Measurements from ENCODE around the gene EIF4G3.

EIF4G3 gene

GRCh38 chr1:20962576-20963258 is 214.0 kb downstream of the EIF4G3 start:
- Histone ChIP-seq H3K27me3 (ENCODE audit: control insufficient read depth in 1 of 2, insufficient read depth in 1 of 2, low read length in 2 of 2) (no peaks in the 10 kb centered on the region), H4K91ac (ENCODE audit: low read length) (no peak overlapping the region), H3K9me3 (ENCODE audit: control insufficient read depth, low read length) (no peaks in the 10 kb centered on the region), H3K79me1 (replicated peaks; ENCODE audit: low read length, poor library complexity, severe bottlenecking) (peaks cover 13% of the 10 kb centered on the region), H3K27ac (ENCODE audit: low read length, poor library complexity, severe bottlenecking) (no peak overlapping the region), H3K4ac (ENCODE audit: low read depth in 1 of 2, low read length in 2 of 2) (no peak overlapping the region), H3K14ac (ENCODE audit: low read length in 2 of 2) (no peak overlapping the region), H2BK5ac (ENCODE audit: low read depth, low read length, poor library complexity, severe bottlenecking) (no peak overlapping the region), H2BK12ac (ENCODE audit: low read length in 2 of 2) (no peak overlapping the region), H2AFZ (ENCODE audit: low read depth, low read length) (no peak overlapping the region), H3K4me3 (ENCODE audit: insufficient read depth in 1 of 2, low read depth in 1 of 2, low read length in 2 of 2) (no peak overlapping the region), H4K8ac (ENCODE audit: low read length) (no peak overlapping the region), H3K9ac (ENCODE audit: low read length) (no peak overlapping the region), H3K18ac (ENCODE audit: low read depth in 1 of 2, low read length in 2 of 2) (no peak overlapping the region), H3K23ac (ENCODE audit: low read length in 2 of 2) (no peak overlapping the region), H3K4me1 (ENCODE audit: control insufficient read depth, insufficient read depth, low read depth, low read length) (no peaks in the 10 kb centered on the region), H3K4me2 (ENCODE audit: low read length, poor library complexity, severe bottlenecking) (no peak overlapping the region), H3K36me3 (ENCODE audit: control insufficient read depth in 1 of 2, insufficient read depth in 2 of 2, low read depth in 1 of 2, low read length in 2 of 2) (peaks cover 3 to 45% of the 10 kb centered on the region in 2 experiments), H2BK15ac (ENCODE audit: low read depth, poor library complexity, severe bottlenecking) (no peak overlapping the region), H2BK120ac (ENCODE audit: low read depth, low read length) (no peak overlapping the region), H2AK5ac (ENCODE audit: low read length, severe bottlenecking) (no peak overlapping the region)
- DNase-seq: no peak
- whole genome bisulfite sequencing: no CpG with 5 or more reads among the region's 2 CpGs

GRCh38 chr1:20958430-20958829 is 218.3 kb downstream of the EIF4G3 start:
- Histone ChIP-seq H2BK5ac (ENCODE audit: low read depth, low read length, poor library complexity, severe bottlenecking) (no peak overlapping the region), H2BK12ac (ENCODE audit: low read length in 2 of 2) (no peak overlapping the region), H2AK5ac (ENCODE audit: low read length, severe bottlenecking) (no peak overlapping the region), H4K91ac (ENCODE audit: low read length) (no peak overlapping the region), H3K27me3 (ENCODE audit: control insufficient read depth in 1 of 2, insufficient read depth in 1 of 2, low read length in 2 of 2) (no peaks in the 10 kb centered on the region), H3K14ac (ENCODE audit: low read length in 2 of 2) (no peak overlapping the region), H4K8ac (ENCODE audit: low read length) (no peak overlapping the region), H3K9ac (ENCODE audit: low read length) (no peak overlapping the region), H3K4me1 (ENCODE audit: control insufficient read depth, insufficient read depth, low read depth, low read length) (no peaks in the 10 kb centered on the region), H3K79me1 (replicated peaks; ENCODE audit: low read length, poor library complexity, severe bottlenecking) (peaks cover 13% of the 10 kb centered on the region), H3K4ac (ENCODE audit: low read depth in 1 of 2, low read length in 2 of 2) (no peak overlapping the region), H2AFZ (ENCODE audit: low read depth, low read length) (no peak overlapping the region), H2BK120ac (ENCODE audit: low read depth, low read length) (no peak overlapping the region), H3K18ac (ENCODE audit: low read depth in 1 of 2, low read length in 2 of 2) (no peak overlapping the region), H3K23ac (ENCODE audit: low read length in 2 of 2) (no peak overlapping the region), H3K4me2 (ENCODE audit: low read length, poor library complexity, severe bottlenecking) (no peak overlapping the region), H3K36me3 (ENCODE audit: control insufficient read depth in 1 of 2, insufficient read depth in 2 of 2, low read depth in 1 of 2, low read length in 2 of 2) (peaks cover 3 to 21% of the 10 kb centered on the region in 2 experiments), H2BK15ac (ENCODE audit: low read depth, poor library complexity, severe bottlenecking) (no peak overlapping the region), H3K9me3 (ENCODE audit: control insufficient read depth, low read length) (no peaks in the 10 kb centered on the region), H3K4me3 (ENCODE audit: insufficient read depth in 1 of 2, low read depth in 1 of 2, low read length in 2 of 2) (no peak overlapping the region), H3K27ac (ENCODE audit: low read length, poor library complexity, severe bottlenecking) (no peak overlapping the region)
- WGBS: no CpG with 5 or more reads among the region's 1 CpG
- DNase-seq: no peak

GRCh38 chr1:20956272-20956671 is 220.4 kb downstream of the EIF4G3 start:
- Histone ChIP-seq H3K23ac (ENCODE audit: low read length in 2 of 2) (no peak overlapping the region), H3K18ac (ENCODE audit: low read depth in 1 of 2, low read length in 2 of 2) (no peak overlapping the region), H4K8ac (ENCODE audit: low read length) (no peak overlapping the region), H2BK15ac (ENCODE audit: low read depth, poor library complexity, severe bottlenecking) (no peak overlapping the region), H3K27me3 (ENCODE audit: control insufficient read depth in 1 of 2, insufficient read depth in 1 of 2, low read length in 2 of 2) (no peaks in the 10 kb centered on the region), H3K79me1 (replicated peaks; ENCODE audit: low read length, poor library complexity, severe bottlenecking) (peaks cover 10% of the 10 kb centered on the region), H3K36me3 (ENCODE audit: control insufficient read depth in 1 of 2, insufficient read depth in 2 of 2, low read depth in 1 of 2, low read length in 2 of 2) (peaks cover 3 to 16% of the 10 kb centered on the region in 2 experiments), H2BK12ac (ENCODE audit: low read length in 2 of 2) (no peak overlapping the region), H3K4me1 (ENCODE audit: control insufficient read depth, insufficient read depth, low read depth, low read length) (no peaks in the 10 kb centered on the region), H3K9ac (ENCODE audit: low read length) (no peak overlapping the region), H2BK5ac (ENCODE audit: low read depth, low read length, poor library complexity, severe bottlenecking) (no peak overlapping the region), H3K27ac (ENCODE audit: low read length, poor library complexity, severe bottlenecking) (no peak overlapping the region), H3K14ac (ENCODE audit: low read length in 2 of 2) (no peak overlapping the region), H2AFZ (ENCODE audit: low read depth, low read length) (no peak overlapping the region), H3K4me2 (ENCODE audit: low read length, poor library complexity, severe bottlenecking) (no peak overlapping the region), H2BK120ac (ENCODE audit: low read depth, low read length) (no peak overlapping the region), H3K9me3 (ENCODE audit: control insufficient read depth, low read length) (no peaks in the 10 kb centered on the region), H3K4me3 (ENCODE audit: insufficient read depth in 1 of 2, low read depth in 1 of 2, low read length in 2 of 2) (no peak overlapping the region), H4K91ac (ENCODE audit: low read length) (no peak overlapping the region), H2AK5ac (ENCODE audit: low read length, severe bottlenecking) (no peak overlapping the region), H3K4ac (ENCODE audit: low read depth in 1 of 2, low read length in 2 of 2) (no peak overlapping the region)
- whole genome bisulfite sequencing: 93% methylated on average over 1 of the region's 1 CpG
- DNase-seq: no peak

- H3K4ac ChIP-seq (ENCODE audit: low read depth in 1 of 2, low read length in 2 of 2): no peak overlapping the region
- no peak overlapping the region for H3K14ac ChIP-seq (ENCODE audit: low read length in 2 of 2)
- peaks cover 3 to 38% of the 10 kb centered on the region in 2 experiments for H3K36me3 ChIP-seq (ENCODE audit: control insufficient read depth in 1 of 2, insufficient read depth in 2 of 2, low read depth in 1 of 2, low read length in 2 of 2)
- no peak for DNase-seq
- WGBS: 100% methylated on average over 2 of the region's 3 CpGs
- no peak overlapping the region for H2BK15ac ChIP-seq (ENCODE audit: low read depth, poor library complexity, severe bottlenecking)
- no peak overlapping the region for H3K23ac ChIP-seq (ENCODE audit: low read length in 2 of 2)
- H3K27me3 ChIP-seq (ENCODE audit: control insufficient read depth in 1 of 2, insufficient read depth in 1 of 2, low read length in 2 of 2): no peaks in the 10 kb centered on the region
- H3K9ac ChIP-seq (ENCODE audit: low read length): no peak overlapping the region
- H4K91ac ChIP-seq (ENCODE audit: low read length): no peak overlapping the region
- no peak overlapping the region for H2BK12ac ChIP-seq (ENCODE audit: low read length in 2 of 2)
- H2BK120ac ChIP-seq (ENCODE audit: low read depth, low read length): no peak overlapping the region
- H2BK5ac ChIP-seq (ENCODE audit: low read depth, low read length, poor library complexity, severe bottlenecking): no peak overlapping the region
- H3K4me3 ChIP-seq (ENCODE audit: insufficient read depth in 1 of 2, low read depth in 1 of 2, low read length in 2 of 2): no peak overlapping the region
- no peaks in the 10 kb centered on the region for H3K9me3 ChIP-seq (ENCODE audit: control insufficient read depth, low read length)
- peaks cover 4% of the 10 kb centered on the region for H3K79me1 ChIP-seq (replicated peaks; ENCODE audit: low read length, poor library complexity, severe bottlenecking)
- no peak overlapping the region for H2AK5ac ChIP-seq (ENCODE audit: low read length, severe bottlenecking)
- H2AFZ ChIP-seq (ENCODE audit: low read depth, low read length): no peak overlapping the region
- no peak overlapping the region for H3K4me2 ChIP-seq (ENCODE audit: low read length, poor library complexity, severe bottlenecking)
- H3K4me1 ChIP-seq (ENCODE audit: control insufficient read depth, insufficient read depth, low read depth, low read length): peaks cover 2% of the 10 kb centered on the region
- H4K8ac ChIP-seq (ENCODE audit: low read length): no peak overlapping the region
- H3K18ac ChIP-seq (ENCODE audit: low read depth in 1 of 2, low read length in 2 of 2): no peak overlapping the region
- H3K27ac ChIP-seq (ENCODE audit: low read length, poor library complexity, severe bottlenecking): no peak overlapping the region
Measured at GRCh38 chr1:20950679-20951078, 226.0 kb downstream of the EIF4G3 start.

Measured in mesenchymal stem cell (in vitro differentiated cells and primary cell).